ENCODE measurements around the gene CCL4.
A peak's percentile ranks its signal among the peaks of the same experiment; 100 is the strongest.

The CCL4 gene

DNA sequence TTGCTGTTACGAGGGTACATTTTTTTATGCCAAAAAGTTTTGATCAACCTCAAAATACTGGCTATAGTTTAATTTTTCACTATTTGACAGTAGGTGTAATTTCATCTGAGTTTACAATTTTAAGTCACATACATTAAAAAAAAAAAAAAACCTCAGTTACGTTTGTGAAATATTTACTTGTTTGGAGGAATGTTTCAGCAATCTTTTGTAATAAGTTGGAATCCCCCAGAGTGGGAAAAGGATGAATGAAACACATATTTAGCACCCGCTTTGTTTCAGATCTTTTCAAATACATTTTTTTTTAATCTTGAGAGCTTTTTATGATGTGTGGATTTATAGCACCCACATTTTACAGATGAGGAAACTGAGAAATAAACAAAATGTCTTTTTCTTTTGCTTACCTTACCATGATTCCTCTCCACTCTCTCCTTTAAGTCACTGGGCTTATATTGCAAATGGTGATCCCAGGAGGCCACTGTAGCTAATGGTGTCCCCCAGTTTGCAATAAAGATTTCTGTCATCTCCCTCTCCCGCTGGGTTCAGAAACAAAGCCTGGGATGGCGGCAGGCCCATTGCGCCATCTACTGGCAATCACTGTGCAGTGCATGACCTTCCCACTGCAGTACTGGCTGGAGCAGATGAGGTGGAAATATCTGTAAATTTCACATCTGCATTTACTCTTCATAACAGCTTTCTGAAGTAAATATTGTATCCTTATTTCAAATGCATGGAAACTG, 45.1 kb downstream of the CCL4 start:
- DNase-seq, result peak; percentile 19

GRCh38 chr17:36149296-36149820, 45.7 kb downstream of the CCL4 start:
- no peak for DNase-seq

DNA sequence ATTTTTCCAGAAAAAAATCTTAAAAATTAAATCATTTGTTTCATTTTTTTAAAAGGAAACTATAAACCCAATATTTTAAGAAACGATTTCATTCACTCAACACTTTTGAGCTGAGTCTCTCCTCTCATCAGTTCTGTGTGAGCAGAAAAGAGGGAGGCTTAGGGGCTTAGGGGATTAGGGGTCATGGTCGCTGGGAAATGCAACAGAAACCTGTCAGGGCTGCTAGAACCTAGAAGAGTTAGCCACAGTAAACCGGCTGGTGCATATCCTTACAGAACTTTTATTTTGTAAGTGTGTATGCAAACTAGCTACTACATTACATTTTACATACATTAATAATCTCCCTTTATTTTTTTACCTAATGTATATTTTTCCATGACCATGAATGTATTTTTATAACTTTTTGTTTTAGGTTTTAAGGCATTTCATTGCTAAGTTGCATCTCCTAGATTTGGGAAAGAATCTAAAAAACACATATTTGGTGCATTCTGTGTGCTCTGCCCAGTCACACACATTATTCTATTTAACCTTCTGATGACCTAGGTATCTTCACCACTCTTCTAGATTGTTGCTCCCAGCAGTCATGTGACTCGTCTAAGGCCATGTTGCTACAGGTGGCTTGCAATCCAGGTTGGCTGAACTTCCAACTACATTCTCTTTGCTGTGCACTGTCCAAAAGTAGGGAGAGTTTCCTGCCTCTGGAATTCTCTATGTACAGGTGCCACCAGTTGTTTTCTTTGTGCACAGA, 48.4 kb downstream of the CCL4 start:
- no peak for DNase-seq

GRCh38 chr17:36152639-36153120, 49.1 kb downstream of the CCL4 start:
- no peak for DNase-seq

- no peak for DNase-seq
Measured at GRCh38 chr17:36153895-36154610, 50.4 kb downstream of the CCL4 start.
